Activated CD4-positive, alpha-beta T cell treated with anti-CD3 and anti-CD28 coated beads, Interleukin-2, amount 10 ng/mL, durations not matched to agents 7 days and 5 days (primary cell): Measurements from ENCODE around the gene HOXB4. TPM values are rescaled to one million over a fixed set of nuclear protein-coding genes. Genes with fewer than 3 reads are reported as not detected.
A peak's percentile ranks its signal among the peaks of the same experiment; 100 is the strongest.
"Not testable (repeated sequence)": the region's sequence is repeated elsewhere in the genome, so short reads cannot be mapped to it uniquely, and the experiment has no call there.

Experiments used
- CTCF ChIA-PET: fragments of 350-600 bp; sonication (Branson Sonifier 250); formaldehyde crosslinking; loops from one replicate; lab custom pipeline; 2021; ENCODE audit warnings: antibody characterized with exemption; lab: Charles Lee
- POLR2A ChIA-PET: fragments of 350-600 bp; sonication (Branson Sonifier 250); formaldehyde crosslinking; loops from one replicate; lab custom pipeline; 2021; ENCODE audit warnings: antibody characterized with exemption; lab: Charles Lee
- DNase-seq: peaks from one replicate; pipeline ENCODE4 v3.0.0-alpha.2; 2020
- H3K27ac Mint-ChIP-seq: one replicate; pipeline ENCODE4 v1.8.0; 2021; ENCODE audit warnings: mild to moderate bottlenecking, moderate library complexity, mixed read lengths
- H3K27me3 Mint-ChIP-seq: one replicate; pipeline ENCODE4 v1.8.0; 2021; ENCODE audit warnings: mixed read lengths
- H3K36me3 Mint-ChIP-seq: one replicate; pipeline ENCODE4 v1.8.0; 2021; ENCODE audit warnings: low read depth, mixed read lengths
- H3K4me1 Mint-ChIP-seq: one replicate; pipeline ENCODE4 v1.8.0; 2021; ENCODE audit warnings: mixed read lengths
- H3K4me3 Mint-ChIP-seq: one replicate; pipeline ENCODE4 v1.8.0; 2021; ENCODE audit warnings: mild to moderate bottlenecking, moderate library complexity, mixed read lengths
- H3K9me3 Mint-ChIP-seq: one replicate; pipeline ENCODE4 v1.8.0; 2021; ENCODE audit warnings: mixed read lengths
- total RNA-seq, 2 experiments: library from RNA; stranded (reverse); gene quantifications; one replicate each; pipeline ENCODE4 v1.2.3, GENCODE V29; 2021

HOXB4 gene
- total RNA-seq, 2 experiments from 2014 or later: 3.3 to 3.6 TPM

GRCh38 chr17:48541036-48541576 lies 37.0 kb downstream of the HOXB4 start:
- Mint-ChIP-seq H3K36me3 (peaks cover 7% of the 10 kb centered on the region), H3K27ac (peak overlapping the region; percentile 91), H3K9me3 (no peaks in the 10 kb centered on the region), H3K4me3 (peak overlapping the region; percentile 71), H3K27me3 (peaks cover 66% of the 10 kb centered on the region), H3K4me1 (peaks cover 22% of the 10 kb centered on the region)
- ChIA-PET CTCF (interaction anchor here (0.8 to 1.3 kb wide), 3 partner anchors 21 to 105 kb away, joined by 3 to 6 read pairs (median 5); no protein-coding TSS in a partner anchor), POLR2A (no interaction called here)
- DNase-seq: no peak

GRCh38 chr17:48540213-48540612 lies 37.9 kb downstream of the HOXB4 start:
- no peak for DNase-seq
- Mint-ChIP-seq H3K36me3 (peaks cover 7% of the 10 kb centered on the region), H3K27ac (no peak overlapping the region), H3K4me1 (peaks cover 21% of the 10 kb centered on the region), H3K27me3 (peaks cover 59% of the 10 kb centered on the region), H3K9me3 (no peaks in the 10 kb centered on the region), H3K4me3 (no peak overlapping the region)
- CTCF ChIA-PET: interaction anchor here (1.0 to 1.6 kb wide), 3 partner anchors 20 to 204 kb away, joined by 3 to 5 read pairs (median 4); no protein-coding TSS in a partner anchor
- POLR2A ChIA-PET: no interaction called here

- no peak for DNase-seq
- peaks cover 52% of the 10 kb centered on the region for H3K27me3 Mint-ChIP-seq
- ChIA-PET POLR2A (no interaction called here), CTCF (interaction anchor here (0.6 to 1.6 kb wide), 3 partner anchors 82 to 505 kb away, joined by 4 read pairs; no protein-coding TSS in a partner anchor)
- peaks cover 18% of the 10 kb centered on the region for H3K4me1 Mint-ChIP-seq
- H3K9me3 Mint-ChIP-seq: no peaks in the 10 kb centered on the region
- peaks cover 7% of the 10 kb centered on the region for H3K36me3 Mint-ChIP-seq
- no peak overlapping the region for H3K27ac Mint-ChIP-seq
- no peak overlapping the region for H3K4me3 Mint-ChIP-seq
These were observed 39.0 kb downstream of the HOXB4 start for GRCh38 chr17:48539177-48539576.

- Mint-ChIP-seq H3K9me3 (no peaks in the 10 kb centered on the region), H3K4me3 (no peak overlapping the region), H3K27me3 (peaks cover 44% of the 10 kb centered on the region), H3K4me1 (peaks cover 6% of the 10 kb centered on the region), H3K27ac (no peak overlapping the region), H3K36me3 (peaks cover 5% of the 10 kb centered on the region)
- CTCF ChIA-PET: interaction anchor here (0.7 kb wide), 1 partner anchor 415 kb away, joined by 3 read pairs; no protein-coding TSS in a partner anchor
- no peak for DNase-seq
- POLR2A ChIA-PET: no interaction called here
These were observed 40.8 kb downstream of the HOXB4 start for GRCh38 chr17:48537316-48537715.

- CTCF ChIA-PET, POLR2A ChIA-PET, H3K4me3 Mint-ChIP-seq: not testable (repeated sequence)
These were observed 42.2 kb downstream of the HOXB4 start for GRCh38 chr17:48535793-48536559.

GRCh38 chr17:48532261-48532660 lies 45.9 kb downstream of the HOXB4 start:
- H3K4me3 Mint-ChIP-seq: no peak overlapping the region

More at GRCh38 chr17:48535793-48536559, 42.2 kb downstream of the HOXB4 start:
- not testable (repeated sequence) for H3K27ac Mint-ChIP-seq, H3K4me1 Mint-ChIP-seq, H3K36me3 Mint-ChIP-seq, H3K9me3 Mint-ChIP-seq, DNase-seq
- H3K27me3 Mint-ChIP-seq: peaks cover 43% of the 10 kb centered on the region

GRCh38 chr17:48530887-48531272 lies 47.3 kb downstream of the HOXB4 start, which contains the start of gene HOXB1:
Gene HOXB1, minus strand, starts transcription at chr17:48531011. Its CDS starts 107 bp downstream, at chr17:48530904.
- H3K36me3 Mint-ChIP-seq: no peaks in the 10 kb centered on the region
- H3K4me3 Mint-ChIP-seq: no peak within 1 kb of the TSS
- H3K9me3 Mint-ChIP-seq: no peaks in the 10 kb centered on the region
- peaks cover 1% of the 10 kb centered on the region for H3K4me1 Mint-ChIP-seq
- peaks cover 45% of the 10 kb centered on the region for H3K27me3 Mint-ChIP-seq
- POLR2A ChIA-PET: no interaction called here
- no peak within 1 kb of the TSS for H3K27ac Mint-ChIP-seq
- DNase-seq: no peak
- CTCF ChIA-PET: no interaction called here

More at GRCh38 chr17:48532261-48532660, 45.9 kb downstream of the HOXB4 start:
- Mint-ChIP-seq H3K27ac (no peak overlapping the region), H3K9me3 (no peaks in the 10 kb centered on the region), H3K27me3 (peaks cover 40% of the 10 kb centered on the region), H3K36me3 (no peaks in the 10 kb centered on the region), H3K4me1 (no peaks in the 10 kb centered on the region)
- CTCF ChIA-PET: interaction anchor here (0.6 to 1.9 kb wide), 5 partner anchors 10 to 319 kb away, joined by 3 to 5 read pairs (median 3); no protein-coding TSS in a partner anchor
- no peak for DNase-seq
- POLR2A ChIA-PET: no interaction called here

- H3K9me3 Mint-ChIP-seq: no peaks in the 10 kb centered on the region
- H3K4me3 Mint-ChIP-seq: no peak overlapping the region
- peaks cover 51% of the 10 kb centered on the region for H3K27me3 Mint-ChIP-seq
- ChIA-PET POLR2A (no interaction called here), CTCF (no interaction called here)
- no peak overlapping the region for H3K27ac Mint-ChIP-seq
- no peaks in the 10 kb centered on the region for H3K36me3 Mint-ChIP-seq
- peaks cover 1% of the 10 kb centered on the region for H3K4me1 Mint-ChIP-seq
- DNase-seq: no peak
These were observed 47.8 kb downstream of the HOXB4 start for GRCh38 chr17:48530208-48530886.

- DNase-seq: no peak
- ChIA-PET CTCF (interaction anchor here (0.6 to 1.5 kb wide), 2 partner anchors 16 to 33 kb away, joined by 3 to 4 read pairs; no protein-coding TSS in a partner anchor), POLR2A (no interaction called here)
- Mint-ChIP-seq H3K36me3 (no peaks in the 10 kb centered on the region), H3K4me3 (no peak overlapping the region), H3K27me3 (peaks cover 57% of the 10 kb centered on the region), H3K27ac (no peak overlapping the region), H3K9me3 (no peaks in the 10 kb centered on the region), H3K4me1 (peaks cover 1% of the 10 kb centered on the region)
These were observed 48.5 kb downstream of the HOXB4 start for GRCh38 chr17:48529683-48530009.

- H3K36me3 Mint-ChIP-seq: no peaks in the 10 kb centered on the region
- ChIA-PET CTCF (interaction anchor here (0.6 to 1.5 kb wide), 3 partner anchors 15 to 33 kb away, joined by 3 to 4 read pairs (median 3); no protein-coding TSS in a partner anchor), POLR2A (no interaction called here)
- H3K4me1 Mint-ChIP-seq: peaks cover 1% of the 10 kb centered on the region
- peaks cover 59% of the 10 kb centered on the region for H3K27me3 Mint-ChIP-seq
- H3K4me3 Mint-ChIP-seq: no peak overlapping the region
- no peak for DNase-seq
- H3K27ac Mint-ChIP-seq: no peak overlapping the region
- H3K9me3 Mint-ChIP-seq: no peaks in the 10 kb centered on the region
These were observed 49.0 kb downstream of the HOXB4 start for GRCh38 chr17:48528936-48529682.

- Mint-ChIP-seq H3K4me1 (peaks cover 1% of the 10 kb centered on the region), H3K36me3 (no peaks in the 10 kb centered on the region), H3K9me3 (no peaks in the 10 kb centered on the region), H3K4me3 (no peak overlapping the region), H3K27ac (no peak overlapping the region), H3K27me3 (peaks cover 63% of the 10 kb centered on the region)
- ChIA-PET CTCF (interaction anchor here (0.6 to 1.5 kb wide), 3 partner anchors 15 to 28 kb away, joined by 3 to 4 read pairs (median 3); no protein-coding TSS in a partner anchor), POLR2A (no interaction called here)
- no peak for DNase-seq
These were observed 49.8 kb downstream of the HOXB4 start for GRCh38 chr17:48528153-48528935.
